IPS-NIHi7 (cell line): Measurements from ENCODE around the gene TLK1.

Experiments used
- DNase-seq: peaks from one replicate; pipeline ENCODE4 v3.0.0; 2012; ENCODE audit warnings: mixed read lengths; ENCODE audit errors: extremely low spot score

Gene TLK1

DNA sequence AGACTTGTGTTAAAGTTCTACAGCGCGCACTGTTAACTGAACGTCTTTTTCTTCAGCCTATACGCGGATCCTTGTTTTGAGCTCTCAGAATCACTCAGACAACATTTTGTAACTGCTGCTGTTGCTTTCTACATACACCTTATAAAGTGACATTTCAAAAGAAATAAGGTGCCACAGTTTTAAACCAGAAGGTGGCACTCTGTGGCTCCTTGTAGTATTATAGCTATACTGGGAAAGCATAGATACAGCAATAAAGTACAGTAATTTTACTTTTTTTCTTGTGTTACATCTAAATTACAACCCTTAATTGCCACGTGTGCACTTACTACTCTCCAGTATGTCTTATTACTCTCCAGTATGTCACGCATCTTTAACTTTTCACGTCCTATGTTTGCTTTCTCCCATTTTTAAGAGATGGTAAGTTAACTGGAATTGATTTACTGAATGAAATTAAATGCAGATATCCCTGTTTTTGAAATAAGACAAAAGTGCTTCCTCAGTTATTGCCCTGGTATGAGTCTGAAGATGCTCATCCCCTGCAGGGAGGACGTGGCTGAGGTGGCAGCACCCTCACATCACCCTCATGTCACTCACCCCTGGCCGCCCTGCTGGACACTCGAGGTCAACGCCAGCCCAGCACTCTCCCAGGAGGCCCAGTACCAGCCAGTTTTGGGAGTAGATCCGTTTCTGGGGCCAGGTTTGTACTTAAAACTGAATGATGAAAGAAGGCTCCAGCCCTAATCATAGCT, 193.9 kb downstream of the TLK1 start:
- peak; percentile 52 for DNase-seq

DNA sequence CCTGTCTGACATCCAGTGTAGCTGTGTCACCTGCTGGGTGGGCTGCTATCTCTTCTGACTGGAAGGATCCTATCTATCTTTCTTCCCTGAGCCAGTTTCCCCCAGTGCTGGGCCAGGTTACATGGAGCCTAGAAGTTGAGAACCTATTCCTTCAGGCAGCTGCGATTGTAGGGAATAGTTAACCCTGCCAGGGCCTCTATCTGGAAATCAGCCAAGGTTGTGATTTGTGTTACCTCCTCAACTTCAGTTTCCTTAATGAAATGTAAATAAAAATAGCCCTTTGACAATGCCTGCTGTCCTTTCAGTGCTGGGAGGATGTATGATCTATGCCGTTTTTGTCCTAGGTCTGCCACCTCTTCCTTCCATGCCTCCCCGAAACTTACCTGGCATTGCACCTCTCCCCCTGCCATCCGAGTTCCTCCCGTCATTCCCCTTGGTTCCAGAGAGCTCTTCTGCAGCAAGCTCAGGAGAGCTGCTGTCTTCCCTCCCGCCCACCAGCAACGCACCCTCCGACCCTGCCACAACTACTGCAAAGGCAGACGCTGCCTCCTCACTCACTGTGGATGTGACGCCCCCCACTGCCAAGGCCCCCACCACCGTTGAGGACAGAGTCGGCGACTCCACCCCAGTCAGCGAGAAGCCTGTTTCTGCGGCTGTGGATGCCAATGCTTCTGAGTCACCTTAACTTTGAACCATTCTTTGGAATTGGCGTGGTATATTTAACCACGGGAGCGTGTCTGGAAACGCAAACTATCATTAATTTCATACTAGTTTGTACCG, 195.1 kb downstream of the TLK1 start:
- no peak for DNase-seq

DNA sequence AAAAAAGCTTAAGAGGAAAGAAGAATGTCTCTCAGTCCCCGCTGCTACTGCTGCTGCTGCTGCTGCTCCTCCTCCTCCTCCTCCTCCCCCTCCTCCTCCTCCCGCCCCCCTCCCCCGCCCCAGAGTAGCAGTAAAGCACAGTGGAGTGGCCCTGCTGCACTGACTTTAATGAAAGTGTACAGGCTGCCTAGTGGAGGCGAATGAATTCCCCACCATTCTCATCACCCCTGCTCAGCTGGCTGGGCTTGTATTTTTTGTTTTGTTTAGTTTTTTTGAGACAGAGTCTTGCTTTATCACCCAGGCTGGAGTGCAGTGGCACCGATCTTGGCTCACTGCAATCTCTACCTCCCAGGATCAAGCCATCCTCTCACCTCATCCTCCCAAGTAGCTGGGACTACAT, 197.3 kb downstream of the TLK1 start:
- DNase-seq = no peak

DNA sequence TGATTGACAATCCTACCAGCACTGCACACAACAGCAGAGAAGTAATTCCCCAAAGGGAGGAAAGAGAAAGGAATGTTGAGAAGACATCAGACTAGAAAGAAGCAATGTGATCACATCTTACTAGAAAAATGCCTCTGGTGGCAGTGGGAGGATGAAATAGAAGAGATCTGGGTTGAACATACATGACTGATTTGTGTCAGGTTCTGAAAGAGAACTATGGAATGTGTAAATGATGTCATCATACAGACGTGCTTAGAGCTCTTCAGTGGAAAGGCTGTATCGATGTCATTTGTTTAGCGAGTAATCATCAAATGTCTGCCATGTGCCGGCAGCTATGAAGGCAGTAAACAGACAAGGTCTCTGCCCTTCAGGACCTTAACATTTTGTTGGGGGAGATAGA, 206.8 kb downstream of the TLK1 start:
- no peak for DNase-seq

DNA sequence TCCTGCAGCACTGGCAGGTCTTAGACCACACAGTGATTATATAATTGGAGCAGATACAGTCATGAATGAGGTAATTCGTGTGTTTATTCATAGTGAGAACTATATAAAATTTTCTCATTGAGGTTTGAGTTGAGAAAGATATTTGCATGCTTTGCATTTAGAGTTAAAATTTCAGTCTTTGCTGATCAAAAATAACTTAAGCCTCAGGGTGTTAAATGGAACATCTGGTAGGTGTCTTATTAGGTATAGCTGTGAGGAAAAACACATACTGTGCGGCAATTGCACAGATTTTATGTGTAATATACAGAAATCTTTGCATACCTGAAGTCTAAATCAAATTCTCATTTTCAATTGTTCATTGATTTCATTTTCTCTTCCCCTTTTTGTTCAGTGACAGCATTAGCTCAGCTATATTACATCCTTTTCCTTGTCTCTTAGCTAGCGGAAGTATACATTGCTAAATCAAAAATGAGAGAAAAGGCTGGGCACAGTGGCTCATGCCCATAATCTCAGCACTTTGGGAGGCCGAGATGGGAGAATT, 210.4 kb downstream of the TLK1 start:
- no peak for DNase-seq

DNA sequence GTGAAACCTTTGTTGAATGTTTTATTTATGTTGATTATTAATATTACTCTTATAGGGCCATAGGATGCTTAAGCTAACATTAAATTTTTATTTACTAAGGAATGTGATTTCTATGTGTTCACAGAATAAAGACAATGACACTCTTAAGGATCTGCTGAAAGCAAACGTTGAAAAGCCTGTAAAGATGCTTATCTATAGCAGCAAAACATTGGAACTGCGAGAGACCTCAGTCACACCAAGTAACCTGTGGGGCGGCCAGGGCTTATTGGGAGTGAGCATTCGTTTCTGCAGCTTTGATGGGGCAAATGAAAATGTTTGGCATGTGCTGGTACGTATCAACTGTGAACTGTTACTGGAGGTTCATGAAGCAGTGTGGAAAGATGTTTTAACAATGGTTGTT, 211.3 kb downstream of the TLK1 start:
- no peak for DNase-seq

DNA sequence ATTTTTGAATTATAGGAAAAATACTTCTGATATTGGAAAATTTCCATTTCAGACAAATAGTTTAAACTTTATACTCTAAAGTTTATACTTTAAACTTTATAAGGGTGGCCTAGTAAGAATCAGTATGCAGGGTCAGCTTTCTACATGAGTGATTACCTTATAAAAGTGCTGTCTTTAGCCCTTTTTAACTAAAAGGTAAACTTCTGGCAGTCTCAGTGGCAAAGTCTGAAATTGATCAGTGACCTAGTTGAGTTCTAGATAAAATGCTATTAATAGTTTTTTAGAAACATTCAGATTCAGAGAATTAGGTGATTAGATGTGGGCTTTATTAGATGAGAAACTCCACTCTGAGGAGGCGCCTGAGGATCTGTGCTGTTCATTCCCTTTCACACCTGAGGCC, 216.1 kb downstream of the TLK1 start:
- no peak for DNase-seq

DNA sequence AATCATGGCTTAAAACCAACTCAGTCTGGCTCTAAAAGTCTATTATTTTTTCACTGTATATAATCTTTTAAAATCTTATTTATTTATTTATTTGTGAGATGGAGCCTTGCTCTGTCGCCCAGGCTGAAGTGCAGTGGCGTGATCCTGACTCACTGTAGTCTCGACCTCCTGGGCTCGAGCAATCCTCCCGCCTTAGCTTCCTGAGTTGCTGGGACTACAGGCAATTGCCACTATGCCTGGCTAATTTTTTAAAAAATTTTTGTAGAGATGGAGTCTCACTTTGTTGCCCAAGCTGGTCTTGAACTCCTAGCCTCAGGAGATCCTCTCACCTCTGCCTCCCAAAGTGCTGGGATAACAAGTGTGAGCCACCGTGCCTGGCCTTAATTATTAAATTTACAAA, 217.1 kb downstream of the TLK1 start:
- no peak for DNase-seq

DNA sequence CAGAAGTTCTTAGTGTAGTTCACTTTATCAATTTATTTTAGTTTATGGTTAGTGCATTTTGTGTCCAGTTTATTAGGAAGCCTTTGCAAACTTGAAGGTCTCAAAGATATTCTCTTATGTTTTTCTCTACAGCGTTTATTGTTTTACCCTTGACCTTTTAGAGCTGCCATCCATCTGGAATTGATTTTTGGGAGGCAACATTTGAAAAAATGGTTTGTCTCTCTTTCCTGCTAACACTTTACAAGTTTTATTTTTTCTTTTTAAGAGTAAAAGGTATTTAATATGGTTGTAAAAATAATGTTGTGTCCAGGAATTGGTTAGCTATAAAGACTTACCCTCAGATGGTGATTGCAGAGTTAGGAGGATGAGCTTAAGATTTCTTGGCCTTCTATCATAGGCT, 217.7 kb downstream of the TLK1 start:
- no peak for DNase-seq

DNA sequence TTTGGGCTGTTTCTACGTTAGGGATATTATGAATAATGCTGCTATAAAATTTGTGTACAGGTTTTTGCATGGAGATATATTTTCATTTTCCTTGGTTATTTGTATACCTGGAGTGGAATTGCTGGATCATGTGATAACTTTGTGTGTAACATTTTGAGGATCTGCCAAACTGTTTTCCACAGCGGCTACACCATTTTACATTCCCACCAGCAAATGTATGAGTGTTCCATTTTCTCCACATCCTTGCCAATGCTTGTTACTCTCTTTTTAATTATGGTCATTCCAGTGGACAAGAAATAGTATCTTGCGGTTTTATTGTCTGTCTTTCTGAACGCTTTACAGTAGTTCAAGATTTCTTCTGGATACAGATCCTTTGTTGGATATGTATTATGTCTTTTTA, 218.1 kb downstream of the TLK1 start:
- DNase-seq = no peak
